ENCODE results near the gene ARL15. TPM values are rescaled to one million over a fixed set of nuclear protein-coding genes. Genes with fewer than 3 reads are reported as not detected.

Gene ARL15
- total RNA-seq, 1 experiment from 2014 or later, result 13.0 TPM

GRCh38 chr5:54088081-54088480 lies 222.3 kb downstream of the ARL15 start:
- Histone ChIP-seq H3T11ph (ENCODE audit: low read length) (no peak overlapping the region), H3K56ac (ENCODE audit: insufficient read length, low read depth, low read length) (no peak overlapping the region), H2AFZ (ENCODE audit: low read length) (no peak overlapping the region), H3K79me1 (ENCODE audit: insufficient read depth, low read depth, low read length, poor library complexity, severe bottlenecking) (no peaks in the 10 kb centered on the region), H3K79me2 (ENCODE audit: insufficient read depth, low read length) (no peaks in the 10 kb centered on the region), H4K20me1 (ENCODE audit: control insufficient read depth, insufficient read depth, insufficient read length) (no peaks in the 10 kb centered on the region), H4K8ac (replicated peaks; ENCODE audit: insufficient read length, low read depth, low read length) (no peak overlapping the region), H4K5ac (ENCODE audit: insufficient read length, low read depth, low read length) (no peak overlapping the region), H3K14ac (ENCODE audit: insufficient read depth, low read length) (no peak overlapping the region), H3K4ac (ENCODE audit: low read depth, low read length) (no peak overlapping the region), H2BK120ac (ENCODE audit: low read depth, low read length, poor library complexity, severe bottlenecking) (no peak overlapping the region), H2BK12ac (ENCODE audit: insufficient read length, low read depth, low read length) (no peak overlapping the region), H3K27ac (ENCODE audit: insufficient read length, low read depth, low read length) (no peak overlapping the region), H2BK15ac (ENCODE audit: low read depth, low read length) (no peak overlapping the region), H3K4me1 (ENCODE audit: insufficient read depth, low read length) (no peaks in the 10 kb centered on the region), H2AK5ac (ENCODE audit: insufficient read length, low read length) (no peak overlapping the region), H3K4me2 (ENCODE audit: insufficient read depth, insufficient read length, low read length) (no peak overlapping the region), H3K27me3 (ENCODE audit: insufficient read depth, low read length) (no peaks in the 10 kb centered on the region), H3K18ac (ENCODE audit: insufficient read length, low read depth, low read length) (no peak overlapping the region), H3K23ac (ENCODE audit: insufficient read length, low read depth, low read length) (no peak overlapping the region), H3K23me2 (ENCODE audit: insufficient read length, low read depth, low read length, poor library complexity, severe bottlenecking) (no peaks in the 10 kb centered on the region), H2BK20ac (ENCODE audit: low read depth, low read length, poor library complexity, severe bottlenecking) (no peak overlapping the region), H3K9me3 (ENCODE audit: control insufficient read depth, low read depth, low read length) (no peaks in the 10 kb centered on the region), H2BK5ac (ENCODE audit: insufficient read length, low read length) (no peak overlapping the region), H3K9ac (ENCODE audit: extremely low read depth, insufficient read length, low read length) (no peak overlapping the region), H4K91ac (ENCODE audit: insufficient read length, low read depth, low read length) (no peak overlapping the region)
- Mint-ChIP-seq H3K27me3 (ENCODE audit: low read depth) (no peaks in the 10 kb centered on the region), H3K9me3 (no peaks in the 10 kb centered on the region; a peak in 1 of 5 replicates), H3K27ac (peak overlapping the region in 2 of 3 experiments; percentile 19 to 65; a peak in 3 of 7 replicates), H3K4me3 (no peak overlapping the region), H3K36me3 (ENCODE audit: insufficient read depth in 1 of 3, low read depth in 3 of 3) (no peaks in the 10 kb centered on the region; a peak in 1 of 7 replicates), H3K4me1 (peaks cover 29 to 32% of the 10 kb centered on the region in 2 experiments)
- WGBS (ENCODE audit: extremely low coverage, insufficient read length, low lambda C conversion rate), result no CpG with 5 or more reads among the region's 2 CpGs
- no peak for TF ChIP-seq CTCF (conservative IDR thresholded peaks at IDR 0.05)
- no peak for DNase-seq
